Glutamatergic neuron (in vitro differentiated cells): ENCODE measurements around the gene ERGIC1. TPM values are rescaled to one million over a fixed set of nuclear protein-coding genes. Genes with fewer than 3 reads are reported as not detected.

Experiments used
- DNase-seq: peaks from one replicate; pipeline ENCODE4 v3.0.0; 2022
- H3K27ac Mint-ChIP-seq: one replicate; pipeline ENCODE4 v1.8.0; 2020; ENCODE audit warnings: mild to moderate bottlenecking, mixed read lengths, inconsistent platforms; ENCODE audit not compliant: unreplicated experiment
- H3K27me3 Mint-ChIP-seq: one replicate; pipeline ENCODE4 v1.8.0; 2020; ENCODE audit warnings: mild to moderate bottlenecking, moderate library complexity, mixed read lengths, inconsistent platforms; ENCODE audit not compliant: unreplicated experiment
- H3K36me3 Mint-ChIP-seq: one replicate; pipeline ENCODE4 v1.8.0; 2020; ENCODE audit warnings: mild to moderate bottlenecking, mixed read lengths, inconsistent platforms; ENCODE audit not compliant: unreplicated experiment
- H3K4me1 Mint-ChIP-seq: one replicate; pipeline ENCODE4 v1.8.0; 2020; ENCODE audit warnings: mild to moderate bottlenecking, low read depth, mixed read lengths, inconsistent platforms; ENCODE audit not compliant: unreplicated experiment
- H3K4me3 Mint-ChIP-seq: one replicate; pipeline ENCODE4 v1.8.0; 2020; ENCODE audit warnings: mild to moderate bottlenecking, mixed read lengths, inconsistent platforms; ENCODE audit not compliant: unreplicated experiment
- H3K9me3 Mint-ChIP-seq: one replicate; pipeline ENCODE4 v1.8.0; 2020; ENCODE audit warnings: mild to moderate bottlenecking, moderate library complexity, mixed read lengths, inconsistent platforms; ENCODE audit not compliant: unreplicated experiment
- total RNA-seq: library from RNA; stranded (reverse); fragmentation: NEBNext Ultra II Directional; extraction: Animal tissue kit (Norgen Biotek cat#: 25700); gene quantifications from one replicate; pipeline ENCODE4 v1.2.1, GENCODE V29; 2021; ENCODE audit not compliant: unreplicated experiment
- TF ChIP-seq, protein P1 (sequence below): fragments of 200-600 bp; sonication (generic); IDR thresholded peaks from one replicate; pipeline ENCODE4 v1.5.0; 2021; ENCODE audit not compliant: partially characterized antibody, unreplicated experiment

ERGIC1 gene
- total RNA-seq, 1 donor from 2014 or later: 76.2 TPM

GRCh38 chr5:172988276-172988675, 154.2 kb downstream of the ERGIC1 start:
- Mint-ChIP-seq H3K36me3 (peaks cover 5% of the 10 kb centered on the region), H3K4me3 (no peak overlapping the region), H3K4me1 (peaks cover 8% of the 10 kb centered on the region), H3K9me3 (peaks cover 3% of the 10 kb centered on the region), H3K27ac (no peak overlapping the region), H3K27me3 (peaks cover 4% of the 10 kb centered on the region)
- TF ChIP-seq, protein P1, sequence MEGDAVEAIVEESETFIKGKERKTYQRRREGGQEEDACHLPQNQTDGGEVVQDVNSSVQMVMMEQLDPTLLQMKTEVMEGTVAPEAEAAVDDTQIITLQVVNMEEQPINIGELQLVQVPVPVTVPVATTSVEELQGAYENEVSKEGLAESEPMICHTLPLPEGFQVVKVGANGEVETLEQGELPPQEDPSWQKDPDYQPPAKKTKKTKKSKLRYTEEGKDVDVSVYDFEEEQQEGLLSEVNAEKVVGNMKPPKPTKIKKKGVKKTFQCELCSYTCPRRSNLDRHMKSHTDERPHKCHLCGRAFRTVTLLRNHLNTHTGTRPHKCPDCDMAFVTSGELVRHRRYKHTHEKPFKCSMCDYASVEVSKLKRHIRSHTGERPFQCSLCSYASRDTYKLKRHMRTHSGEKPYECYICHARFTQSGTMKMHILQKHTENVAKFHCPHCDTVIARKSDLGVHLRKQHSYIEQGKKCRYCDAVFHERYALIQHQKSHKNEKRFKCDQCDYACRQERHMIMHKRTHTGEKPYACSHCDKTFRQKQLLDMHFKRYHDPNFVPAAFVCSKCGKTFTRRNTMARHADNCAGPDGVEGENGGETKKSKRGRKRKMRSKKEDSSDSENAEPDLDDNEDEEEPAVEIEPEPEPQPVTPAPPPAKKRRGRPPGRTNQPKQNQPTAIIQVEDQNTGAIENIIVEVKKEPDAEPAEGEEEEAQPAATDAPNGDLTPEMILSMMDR: no peak
- no peak for DNase-seq

DNA sequence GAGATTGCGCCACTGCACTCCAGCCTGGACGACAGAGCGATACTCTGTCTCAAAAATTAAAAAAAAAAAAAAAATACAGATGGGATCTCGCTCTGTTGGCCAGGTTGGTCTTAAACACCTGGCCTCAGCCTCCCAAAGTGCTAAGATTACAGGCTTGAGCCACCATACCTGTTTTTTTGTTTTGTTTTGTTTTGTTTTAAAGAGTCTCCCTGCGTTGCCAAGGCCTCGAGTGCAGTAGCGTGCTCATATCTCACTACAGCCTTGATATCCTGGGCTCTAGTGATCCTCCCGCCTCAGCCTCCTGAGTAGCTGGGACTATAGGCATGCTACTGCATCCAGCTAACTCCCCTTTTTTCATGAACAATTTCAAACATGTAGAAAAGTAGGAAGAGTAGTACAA, 156.7 kb downstream of the ERGIC1 start:
- Mint-ChIP-seq H3K4me1 (peaks cover 2% of the 10 kb centered on the region), H3K4me3 (no peak overlapping the region), H3K9me3 (peaks cover 3% of the 10 kb centered on the region), H3K27ac (no peak overlapping the region), H3K27me3 (no peaks in the 10 kb centered on the region), H3K36me3 (peaks cover 5% of the 10 kb centered on the region)
- DNase-seq: no peak
- TF ChIP-seq, protein P1: no peak

DNA sequence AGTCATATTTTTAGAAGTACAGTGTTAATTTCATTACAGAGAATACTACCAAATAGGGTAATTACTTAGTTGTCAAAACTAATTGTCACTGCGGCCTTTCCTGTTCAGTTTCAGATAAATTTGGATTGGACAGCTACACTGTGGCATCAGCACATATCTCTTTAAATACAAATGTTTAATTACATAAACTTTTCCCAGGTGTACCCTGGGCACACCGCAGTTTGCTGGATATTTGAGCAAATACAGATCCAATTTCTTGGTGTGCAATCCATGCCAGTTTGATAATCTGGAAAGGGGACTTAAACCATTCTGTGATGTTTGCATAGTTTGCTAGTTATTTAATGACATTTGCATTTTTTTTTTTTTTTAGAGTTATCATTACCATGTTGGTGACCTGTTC, 160.4 kb downstream of the ERGIC1 start:
- H3K4me1 Mint-ChIP-seq: peaks cover under 1% of the 10 kb centered on the region
- H3K36me3 Mint-ChIP-seq: peaks cover 5% of the 10 kb centered on the region
- H3K27ac Mint-ChIP-seq: no peak overlapping the region
- no peak for DNase-seq
- H3K4me3 Mint-ChIP-seq: no peak overlapping the region
- TF ChIP-seq, protein P1: no peak
- peaks cover 3% of the 10 kb centered on the region for H3K9me3 Mint-ChIP-seq
- H3K27me3 Mint-ChIP-seq: no peaks in the 10 kb centered on the region

DNA sequence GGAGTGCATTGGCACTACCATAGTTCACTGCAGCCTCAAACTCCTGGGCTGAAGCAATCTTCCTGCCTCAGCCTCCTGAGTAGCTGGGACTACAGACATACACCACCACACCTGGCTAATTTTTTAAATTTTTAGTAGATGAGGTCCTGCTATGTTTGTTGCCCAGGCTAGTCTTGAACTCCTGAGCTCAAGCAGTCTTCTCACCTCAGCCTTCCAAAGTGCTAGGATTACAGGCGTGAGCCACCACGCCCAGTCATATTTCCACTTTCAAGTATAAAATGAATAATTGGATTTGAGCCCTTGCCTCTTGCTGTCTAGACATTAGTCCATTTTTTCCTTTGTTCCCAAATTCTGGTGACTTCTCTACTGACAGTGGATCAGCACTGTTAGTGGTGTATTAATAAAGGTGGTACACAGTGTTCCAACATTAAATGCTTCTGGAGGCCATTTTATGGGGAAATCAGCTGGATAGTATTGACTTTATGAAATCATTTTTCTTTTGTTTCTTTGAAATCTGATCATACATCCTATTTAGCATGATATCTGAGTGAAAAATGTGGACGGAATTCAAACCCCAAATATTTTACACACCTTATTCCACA, 165.4 kb downstream of the ERGIC1 start:
- DNase-seq: no peak
- Mint-ChIP-seq H3K4me1 (peaks cover 13% of the 10 kb centered on the region), H3K36me3 (no peaks in the 10 kb centered on the region), H3K4me3 (no peak overlapping the region), H3K27ac (no peak overlapping the region), H3K27me3 (no peaks in the 10 kb centered on the region), H3K9me3 (peaks cover 4% of the 10 kb centered on the region)
- TF ChIP-seq, protein P1: no peak

- Mint-ChIP-seq H3K27ac (no peak overlapping the region), H3K4me1 (peaks cover 16% of the 10 kb centered on the region), H3K36me3 (no peaks in the 10 kb centered on the region), H3K9me3 (peaks cover 4% of the 10 kb centered on the region), H3K4me3 (no peak overlapping the region), H3K27me3 (no peaks in the 10 kb centered on the region)
- no peak for DNase-seq
- TF ChIP-seq, protein P1: no peak
These were observed 165.9 kb downstream of the ERGIC1 start for GRCh38 chr5:172999974-173000373.
